Endodermal cell (in vitro differentiated cells): Measurements from ENCODE around the gene MBP. TPM values are rescaled to one million over a fixed set of nuclear protein-coding genes. Genes with fewer than 3 reads are reported as not detected.

Experiments
- DNase-seq: peaks from one replicate; pipeline ENCODE4 v3.0.0-alpha.2; 2017
- H3K27ac ChIP-seq: 2 replicates; pipeline ENCODE4 v1.5.1; 2013; ENCODE audit warnings: mild to moderate bottlenecking, low read depth, low read length, moderate library complexity
- H3K27me3 ChIP-seq: 2 replicates; pipeline ENCODE4 v1.6.1; 2013; ENCODE audit warnings: mild to moderate bottlenecking, low read length, moderate library complexity; ENCODE audit not compliant: insufficient read depth, control insufficient read depth, poor library complexity, severe bottlenecking
- H3K36me3 ChIP-seq: 2 replicates; pipeline ENCODE4 v1.7.0; 2013; ENCODE audit warnings: mild to moderate bottlenecking, low read length, moderate library complexity; ENCODE audit not compliant: control insufficient read depth, insufficient read depth
- H3K4me1 ChIP-seq: one replicate; pipeline ENCODE4 v1.7.0; 2013; ENCODE audit warnings: low read length; ENCODE audit not compliant: control insufficient read depth, insufficient read depth
- H3K4me3 ChIP-seq: 2 replicates; pipeline ENCODE4 v1.5.1; 2013; ENCODE audit warnings: mild to moderate bottlenecking, low read length, moderate library complexity
- H3K9ac ChIP-seq: 2 replicates; pipeline ENCODE4 v1.6.1; 2013; ENCODE audit warnings: mild to moderate bottlenecking, low read length, moderate library complexity; ENCODE audit not compliant: poor library complexity, severe bottlenecking; ENCODE audit errors: extremely low read depth
- H3K9me3 ChIP-seq: 2 replicates; pipeline ENCODE4 v1.6.1; 2013; ENCODE audit warnings: mild to moderate bottlenecking, low read length, moderate library complexity; ENCODE audit not compliant: control insufficient read depth
- H3K27ac Mint-ChIP-seq: 2 replicates; pipeline ENCODE4 v1.8.0; 2020; ENCODE audit warnings: mixed read lengths
- H3K27me3 Mint-ChIP-seq: 2 replicates; pipeline ENCODE4 v1.8.0; 2021; ENCODE audit warnings: mild to moderate bottlenecking, mixed read lengths; ENCODE audit not compliant: insufficient read depth
- H3K36me3 Mint-ChIP-seq: 2 replicates; pipeline ENCODE4 v1.8.0; 2020; ENCODE audit warnings: low read depth, mixed read lengths
- H3K4me1 Mint-ChIP-seq: 2 replicates; pipeline ENCODE4 v1.8.0; 2020; ENCODE audit warnings: mixed read lengths
- H3K4me3 Mint-ChIP-seq: 2 replicates; pipeline ENCODE4 v1.8.0; 2020; ENCODE audit warnings: mild to moderate bottlenecking, moderate library complexity, mixed read lengths
- H3K9me3 Mint-ChIP-seq: 2 replicates; pipeline ENCODE4 v1.8.0; 2020; ENCODE audit warnings: mild to moderate bottlenecking, mixed read lengths
- WGBS, 2 experiments: methylation state at CpG; one replicate each; pipeline versions ENCODE4 v1.1.5 to v1.1.7; 2013; ENCODE audit warnings: missing lambda C conversion rate in 2 of 2, mixed read lengths in 1 of 2; ENCODE audit not compliant: insufficient coverage in 1 of 2, insufficient read length in 1 of 2; 5-methylcytosine and 5-hydroxymethylcytosine counted together
- total RNA-seq, 2 donors: library from RNA; stranded (reverse); fragmentation: NEBNext Ultra II Directional in 1 of 2; extraction: Animal tissue kit (Norgen Biotek cat#: 25700) in 1 of 2; gene quantifications; 2 replicates in 1 of 2; 3 replicates in 1 of 2; pipeline ENCODE4 v1.2.1, GENCODE V29; 2021
- TF ChIP-seq, protein P1 (sequence below): fragments of 200-600 bp; sonication (generic); conservative IDR thresholded peaks from 2 replicates; pipeline ENCODE4 v1.5.0; 2021; ENCODE audit warnings: antibody characterized with exemption, mild to moderate bottlenecking

Gene MBP
- total RNA-seq, 2 donors from 2014 or later = 16.3 to 19.0 TPM

DNA sequence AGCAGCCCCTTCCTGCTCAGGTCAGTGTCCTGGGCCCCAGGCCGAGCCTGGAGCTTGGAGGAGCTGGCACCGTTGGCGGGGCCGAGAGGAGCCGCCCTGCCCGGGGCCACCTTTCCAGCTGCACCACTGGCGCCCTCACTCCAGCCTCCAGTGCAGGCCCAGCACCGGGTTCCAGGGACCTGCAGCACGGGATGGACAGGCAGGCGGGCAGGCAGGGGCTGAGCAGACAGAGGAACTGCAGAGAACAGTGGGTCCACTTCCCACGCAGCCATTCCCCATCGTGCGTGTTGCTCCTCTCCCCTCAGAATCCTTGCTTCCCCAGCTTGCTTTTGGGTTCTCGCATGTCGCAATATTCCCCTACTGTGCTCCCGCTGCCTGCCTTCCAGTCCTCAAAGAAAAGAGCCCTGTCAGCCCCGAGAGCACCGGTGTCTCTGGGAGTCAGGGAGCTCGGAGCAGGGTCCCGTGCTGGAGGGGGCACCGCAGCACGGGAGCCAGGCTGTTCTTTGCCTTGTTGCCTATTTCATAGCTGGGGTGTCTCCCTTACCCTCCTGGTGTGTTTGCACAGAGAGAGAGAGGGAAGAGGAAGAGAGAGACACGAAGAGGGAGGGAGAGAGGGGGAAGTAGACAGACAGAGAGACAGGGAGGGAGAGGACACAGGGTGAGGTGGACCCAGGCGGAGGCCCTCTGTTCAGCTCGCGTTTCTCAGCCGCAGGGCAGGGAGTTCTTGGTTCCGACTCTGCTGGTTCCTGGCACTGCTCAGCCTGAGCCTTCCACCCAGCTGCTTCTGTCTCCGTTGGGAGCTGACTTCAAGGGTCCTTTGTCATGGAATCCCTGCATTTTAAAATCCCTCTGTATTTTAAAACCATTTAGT is 126.0 kb downstream of the MBP start:
- no peaks in the 10 kb centered on the region for H3K9me3 Mint-ChIP-seq
- TF ChIP-seq, protein P1, sequence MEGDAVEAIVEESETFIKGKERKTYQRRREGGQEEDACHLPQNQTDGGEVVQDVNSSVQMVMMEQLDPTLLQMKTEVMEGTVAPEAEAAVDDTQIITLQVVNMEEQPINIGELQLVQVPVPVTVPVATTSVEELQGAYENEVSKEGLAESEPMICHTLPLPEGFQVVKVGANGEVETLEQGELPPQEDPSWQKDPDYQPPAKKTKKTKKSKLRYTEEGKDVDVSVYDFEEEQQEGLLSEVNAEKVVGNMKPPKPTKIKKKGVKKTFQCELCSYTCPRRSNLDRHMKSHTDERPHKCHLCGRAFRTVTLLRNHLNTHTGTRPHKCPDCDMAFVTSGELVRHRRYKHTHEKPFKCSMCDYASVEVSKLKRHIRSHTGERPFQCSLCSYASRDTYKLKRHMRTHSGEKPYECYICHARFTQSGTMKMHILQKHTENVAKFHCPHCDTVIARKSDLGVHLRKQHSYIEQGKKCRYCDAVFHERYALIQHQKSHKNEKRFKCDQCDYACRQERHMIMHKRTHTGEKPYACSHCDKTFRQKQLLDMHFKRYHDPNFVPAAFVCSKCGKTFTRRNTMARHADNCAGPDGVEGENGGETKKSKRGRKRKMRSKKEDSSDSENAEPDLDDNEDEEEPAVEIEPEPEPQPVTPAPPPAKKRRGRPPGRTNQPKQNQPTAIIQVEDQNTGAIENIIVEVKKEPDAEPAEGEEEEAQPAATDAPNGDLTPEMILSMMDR = no peak
- H3K4me3 ChIP-seq = no peak overlapping the region
- no peaks in the 10 kb centered on the region for H3K9me3 ChIP-seq
- H3K4me3 Mint-ChIP-seq = no peak overlapping the region
- H3K9ac ChIP-seq = no peak overlapping the region
- H3K27ac Mint-ChIP-seq = peak overlapping the region; percentile 44
- no peaks in the 10 kb centered on the region for H3K27me3 Mint-ChIP-seq
- DNase-seq = peak; percentile 47
- peaks cover 20% of the 10 kb centered on the region for H3K4me1 Mint-ChIP-seq
- WGBS, 2 experiments = 83 to 85% methylated on average over 21 to 29 of the region's 29 CpGs
- no peaks in the 10 kb centered on the region for H3K36me3 ChIP-seq
- H3K27ac ChIP-seq = no peak overlapping the region
- H3K36me3 Mint-ChIP-seq = no peaks in the 10 kb centered on the region
- no peaks in the 10 kb centered on the region for H3K4me1 ChIP-seq
- H3K27me3 ChIP-seq = no peaks in the 10 kb centered on the region

DNA sequence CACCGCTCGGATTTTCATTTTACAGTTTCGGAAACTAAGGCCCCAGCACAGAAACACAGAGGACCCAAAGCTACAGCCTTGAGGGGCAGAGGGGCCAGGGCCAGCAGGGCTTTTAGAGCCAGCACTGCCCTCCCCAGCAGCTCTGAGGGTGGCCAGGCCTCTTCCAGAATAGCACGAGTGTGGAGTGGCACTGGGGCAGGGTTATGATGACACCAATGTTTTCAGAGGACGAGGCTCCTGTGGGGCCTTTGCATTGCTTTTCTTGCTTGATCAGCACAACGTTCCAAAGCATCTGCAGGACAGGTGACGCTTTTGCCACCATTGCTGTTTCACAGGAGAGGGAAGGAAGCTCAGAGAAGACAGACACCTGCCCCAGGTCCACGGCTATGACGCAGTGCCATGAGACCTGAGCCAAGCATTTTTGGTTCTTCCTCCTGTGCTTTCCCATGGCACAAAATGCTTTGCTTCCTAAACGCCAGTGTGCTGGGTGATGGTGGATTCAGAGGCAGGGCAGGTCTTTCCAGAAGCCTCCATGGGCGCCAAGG is 126.9 kb downstream of the MBP start:
- DNase-seq = no peak
- H3K27me3 Mint-ChIP-seq = no peaks in the 10 kb centered on the region
- no peaks in the 10 kb centered on the region for H3K9me3 ChIP-seq
- no peak overlapping the region for H3K27ac Mint-ChIP-seq
- H3K27me3 ChIP-seq = no peaks in the 10 kb centered on the region
- no peak overlapping the region for H3K9ac ChIP-seq
- H3K4me3 ChIP-seq = no peak overlapping the region
- 74 to 79% methylated on average over 7 to 11 of the region's 11 CpGs for WGBS, 2 experiments
- H3K27ac ChIP-seq = no peak overlapping the region
- H3K4me1 Mint-ChIP-seq = peaks cover 17% of the 10 kb centered on the region
- H3K4me3 Mint-ChIP-seq = no peak overlapping the region
- no peaks in the 10 kb centered on the region for H3K4me1 ChIP-seq
- no peaks in the 10 kb centered on the region for H3K36me3 Mint-ChIP-seq
- TF ChIP-seq, protein P1 = no peak
- no peaks in the 10 kb centered on the region for H3K9me3 Mint-ChIP-seq
- no peaks in the 10 kb centered on the region for H3K36me3 ChIP-seq

DNA sequence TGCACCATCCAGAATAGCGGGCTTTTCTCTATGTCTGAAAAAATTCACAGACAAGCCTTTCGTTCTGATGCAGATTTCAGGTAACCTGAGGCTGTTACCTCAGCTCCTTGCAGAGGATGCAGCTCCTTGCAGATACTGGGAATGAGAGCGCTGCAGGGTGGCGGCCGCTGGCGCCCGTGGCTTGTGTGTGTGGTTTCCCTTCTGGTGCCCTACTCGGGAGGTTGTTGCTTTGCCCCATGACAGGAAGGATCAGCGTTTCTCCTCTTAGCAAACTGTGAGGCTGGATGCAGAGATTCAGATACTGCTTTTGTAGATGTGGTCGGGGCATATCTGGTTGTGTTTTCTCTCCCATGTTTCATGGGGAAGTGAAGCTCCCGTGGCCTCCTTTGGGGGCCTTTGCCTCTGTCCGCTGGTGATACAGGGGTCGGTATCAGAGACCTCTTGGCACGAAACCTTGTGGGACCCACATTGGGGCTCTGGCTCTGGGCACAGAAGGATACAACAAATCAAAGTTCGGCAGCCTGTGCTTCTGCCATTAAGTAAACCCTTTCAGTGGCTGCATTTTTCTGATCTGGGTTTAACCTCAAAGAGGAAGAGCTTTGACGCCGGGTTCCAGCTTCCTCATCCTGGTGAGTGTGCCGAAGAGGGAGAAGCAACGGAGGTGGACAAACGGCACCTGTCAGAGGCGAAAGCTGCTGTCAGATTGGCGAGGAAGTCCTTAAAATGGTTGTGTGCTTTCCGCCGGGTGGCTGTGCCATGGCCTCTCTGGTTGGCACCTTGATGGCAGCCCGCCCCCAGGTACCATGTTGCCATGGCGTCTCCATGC is 127.8 kb downstream of the MBP start:
- DNase-seq = no peak
- Histone ChIP-seq H3K4me3 (no peak overlapping the region), H3K9me3 (no peaks in the 10 kb centered on the region), H3K27ac (no peak overlapping the region), H3K27me3 (no peaks in the 10 kb centered on the region), H3K36me3 (no peaks in the 10 kb centered on the region), H3K4me1 (no peaks in the 10 kb centered on the region), H3K9ac (no peak overlapping the region)
- WGBS, 2 experiments = 90 to 93% methylated on average over 24 to 26 of the region's 26 CpGs
- H3K9me3 Mint-ChIP-seq = no peaks in the 10 kb centered on the region
- no peak overlapping the region for H3K4me3 Mint-ChIP-seq
- H3K4me1 Mint-ChIP-seq = peaks cover 11% of the 10 kb centered on the region
- no peaks in the 10 kb centered on the region for H3K36me3 Mint-ChIP-seq
- no peak overlapping the region for H3K27ac Mint-ChIP-seq
- H3K27me3 Mint-ChIP-seq = no peaks in the 10 kb centered on the region
- TF ChIP-seq, protein P1 = no peak
